ENCODE results near the gene IL1RAPL1.

IL1RAPL1 gene

DNA sequence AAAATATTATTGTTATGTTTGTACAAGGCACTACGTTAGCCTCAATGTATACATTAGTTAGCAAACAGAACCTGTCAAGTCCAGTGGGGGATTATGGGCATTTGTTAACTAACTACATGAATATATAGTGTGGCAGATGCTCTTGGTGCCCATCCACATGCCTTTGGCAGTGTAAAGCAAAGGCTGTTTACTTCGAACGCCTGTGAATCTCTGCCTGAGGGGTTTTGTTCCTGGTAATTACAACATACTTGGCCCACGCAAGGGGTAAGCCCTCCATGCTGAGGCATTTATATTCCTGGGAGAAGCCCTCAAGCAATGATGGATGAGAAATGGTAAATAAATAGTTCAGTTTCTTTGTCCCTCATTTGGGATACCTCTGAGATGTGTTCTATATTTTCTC lies 119.7 kb downstream of the IL1RAPL1 start:
- Histone ChIP-seq H3K4me1 (ENCODE audit: insufficient read depth, low read length) (no peaks in the 10 kb centered on the region), H3K27me3 (ENCODE audit: insufficient read depth, low read length, poor library complexity) (no peaks in the 10 kb centered on the region)
- no peak for ATAC-seq (ENCODE audit: insufficient read depth, low read depth)

GRCh38 chrX:28709421-28709820 lies 122.2 kb downstream of the IL1RAPL1 start:
- no peak overlapping the region for H3K4me2 ChIP-seq (ENCODE audit: insufficient read depth, low read length)
- H3K9me3 ChIP-seq (ENCODE audit: insufficient read depth, low read length, severe bottlenecking): no peaks in the 10 kb centered on the region
- TF ChIP-seq CTCF (IDR thresholded peaks at IDR 0.05; ENCODE audit: borderline replicate concordance, extremely low read depth, low read length, poor library complexity, severe bottlenecking): no peak
- TF ChIP-seq EZH2 (IDR thresholded peaks at IDR 0.05; ENCODE audit: borderline replicate concordance, low read depth, low read length, severe bottlenecking): no peak
- DNase-seq (no peak), ATAC-seq (ENCODE audit: insufficient read depth, low read depth) (no peak)
- no peaks in the 10 kb centered on the region for H4K20me1 ChIP-seq (ENCODE audit: insufficient read depth, low read length)
- no peaks in the 10 kb centered on the region for H3K79me2 ChIP-seq (ENCODE audit: insufficient read depth, low read length)
- H3K27ac ChIP-seq (ENCODE audit: low read length): no peak overlapping the region
- H3K36me3 ChIP-seq (ENCODE audit: insufficient read depth, low read length): no peaks in the 10 kb centered on the region
- no peaks in the 10 kb centered on the region for H3K27me3 ChIP-seq (ENCODE audit: insufficient read depth, low read length, poor library complexity)
- H3K9ac ChIP-seq (ENCODE audit: low read depth, low read length): no peak overlapping the region
- H2AFZ ChIP-seq (ENCODE audit: low read depth, low read length): no peak overlapping the region
- H3K4me1 ChIP-seq (ENCODE audit: insufficient read depth, low read length): no peaks in the 10 kb centered on the region
- H3K4me3 ChIP-seq (ENCODE audit: low read depth in 1 of 2, low read length in 2 of 2): no peak overlapping the region

More for the DNA sequence above, 119.7 kb downstream of the IL1RAPL1 start:
- Histone ChIP-seq H2AFZ (ENCODE audit: low read depth, low read length) (no peak overlapping the region), H3K4me2 (ENCODE audit: insufficient read depth, low read length) (no peak overlapping the region), H3K9me3 (ENCODE audit: insufficient read depth, low read length, severe bottlenecking) (no peaks in the 10 kb centered on the region), H3K9ac (ENCODE audit: low read depth, low read length) (no peak overlapping the region), H4K20me1 (ENCODE audit: insufficient read depth, low read length) (no peaks in the 10 kb centered on the region), H3K4me3 (ENCODE audit: low read depth in 1 of 2, low read length in 2 of 2) (no peak overlapping the region), H3K27ac (ENCODE audit: low read length) (no peak overlapping the region), H3K79me2 (ENCODE audit: insufficient read depth, low read length) (no peaks in the 10 kb centered on the region), H3K36me3 (ENCODE audit: insufficient read depth, low read length) (no peaks in the 10 kb centered on the region)
- DNase-seq: no peak
- no peak for TF ChIP-seq CTCF (IDR thresholded peaks at IDR 0.05; ENCODE audit: borderline replicate concordance, extremely low read depth, low read length, poor library complexity, severe bottlenecking)
- no peak for TF ChIP-seq EZH2 (IDR thresholded peaks at IDR 0.05; ENCODE audit: borderline replicate concordance, low read depth, low read length, severe bottlenecking)

DNA sequence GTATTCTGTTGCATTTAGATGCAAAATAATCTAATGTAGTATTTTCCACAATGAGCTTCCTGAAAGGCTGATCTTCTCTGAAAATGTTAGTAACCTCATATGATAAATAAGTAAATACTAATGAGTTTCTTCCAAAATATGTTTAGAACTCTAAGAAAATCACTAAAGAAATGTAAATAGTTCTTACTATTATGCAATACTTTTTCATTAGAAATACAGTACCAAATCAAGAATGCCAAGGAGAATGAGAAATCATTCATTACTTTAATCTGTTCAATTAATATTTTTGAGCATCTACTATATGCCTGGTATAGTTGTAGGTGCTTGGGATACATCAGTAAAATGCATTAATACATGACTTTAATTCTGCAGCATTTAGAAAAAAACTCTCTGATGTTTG lies 130.6 kb downstream of the IL1RAPL1 start:
- Histone ChIP-seq H3K27ac (ENCODE audit: low read length) (no peak overlapping the region), H3K4me2 (ENCODE audit: insufficient read depth, low read length) (no peak overlapping the region), H3K36me3 (ENCODE audit: insufficient read depth, low read length) (no peaks in the 10 kb centered on the region), H2AFZ (ENCODE audit: low read depth, low read length) (no peak overlapping the region), H3K4me3 (ENCODE audit: low read depth in 1 of 2, low read length in 2 of 2) (no peak overlapping the region), H4K20me1 (ENCODE audit: insufficient read depth, low read length) (no peaks in the 10 kb centered on the region), H3K9me3 (ENCODE audit: insufficient read depth, low read length, severe bottlenecking) (no peaks in the 10 kb centered on the region), H3K27me3 (ENCODE audit: insufficient read depth, low read length, poor library complexity) (no peaks in the 10 kb centered on the region), H3K9ac (ENCODE audit: low read depth, low read length) (no peak overlapping the region), H3K4me1 (ENCODE audit: insufficient read depth, low read length) (no peaks in the 10 kb centered on the region), H3K79me2 (ENCODE audit: insufficient read depth, low read length) (no peaks in the 10 kb centered on the region)
- DNase-seq: no peak
- ATAC-seq (ENCODE audit: insufficient read depth, low read depth): no peak
- TF ChIP-seq CTCF (IDR thresholded peaks at IDR 0.05; ENCODE audit: borderline replicate concordance, extremely low read depth, low read length, poor library complexity, severe bottlenecking) (no peak), EZH2 (IDR thresholded peaks at IDR 0.05; ENCODE audit: borderline replicate concordance, low read depth, low read length, severe bottlenecking) (no peak)

DNA sequence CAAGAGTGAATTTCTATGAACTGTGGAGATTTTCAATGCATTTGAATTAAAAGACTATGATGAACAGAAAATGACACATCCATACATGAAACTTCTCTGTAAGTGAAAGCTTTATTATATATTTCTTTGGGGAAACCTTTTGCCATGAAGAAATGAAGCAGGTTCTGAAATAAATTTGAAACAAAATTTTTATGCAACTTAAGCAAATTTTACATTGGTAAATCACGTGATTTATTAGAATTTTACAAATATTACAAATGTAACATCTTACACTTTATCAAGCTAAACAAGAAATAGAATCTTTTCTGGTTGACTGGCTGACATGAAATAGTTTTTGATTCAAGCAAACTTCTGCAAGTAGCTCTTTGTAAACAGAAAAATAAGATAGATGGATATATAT lies 131.2 kb downstream of the IL1RAPL1 start:
- Histone ChIP-seq H3K27ac (ENCODE audit: low read length) (no peak overlapping the region), H3K79me2 (ENCODE audit: insufficient read depth, low read length) (no peaks in the 10 kb centered on the region), H3K27me3 (ENCODE audit: insufficient read depth, low read length, poor library complexity) (no peaks in the 10 kb centered on the region), H3K4me1 (ENCODE audit: insufficient read depth, low read length) (no peaks in the 10 kb centered on the region), H3K4me3 (ENCODE audit: low read depth in 1 of 2, low read length in 2 of 2) (no peak overlapping the region), H2AFZ (ENCODE audit: low read depth, low read length) (no peak overlapping the region), H4K20me1 (ENCODE audit: insufficient read depth, low read length) (no peaks in the 10 kb centered on the region), H3K36me3 (ENCODE audit: insufficient read depth, low read length) (no peaks in the 10 kb centered on the region), H3K9ac (ENCODE audit: low read depth, low read length) (no peak overlapping the region), H3K9me3 (ENCODE audit: insufficient read depth, low read length, severe bottlenecking) (no peaks in the 10 kb centered on the region), H3K4me2 (ENCODE audit: insufficient read depth, low read length) (no peak overlapping the region)
- TF ChIP-seq CTCF (IDR thresholded peaks at IDR 0.05; ENCODE audit: borderline replicate concordance, extremely low read depth, low read length, poor library complexity, severe bottlenecking) (no peak), EZH2 (IDR thresholded peaks at IDR 0.05; ENCODE audit: borderline replicate concordance, low read depth, low read length, severe bottlenecking) (no peak)
- ATAC-seq (ENCODE audit: insufficient read depth, low read depth) (no peak), DNase-seq (no peak)

Data from DND-41 (cell line).